ENCODE results near the gene DNAJC4.

GRCh38 chr11:64204080-64204440, 26.3 kb upstream of the DNAJC4 start:
- TF ChIP-seq CTCF (conservative IDR thresholded peaks at IDR 0.05; ENCODE audit: low read length) (no peak), EZH2phosphoT487 (IDR thresholded peaks at IDR 0.05; ENCODE audit: borderline replicate concordance) (no peak)
